IMR-90 (cell line): Measurements from ENCODE around the gene PSD. TPM values are rescaled to one million over a fixed set of nuclear protein-coding genes. Genes with fewer than 3 reads are reported as not detected.
A peak's percentile ranks its signal among the peaks of the same experiment; 100 is the strongest.

Experiments
- ATAC-seq: fragments of 200-7000 bp; cut with Tn5 transposase; 2 replicates; pipeline ENCODE4 v1.9.1; 2020; ENCODE audit warnings: low read depth, mild to moderate bottlenecking, moderate library complexity
- BruUV-seq: library from RNA; stranded (reverse); fragments of 400-500 nt; replicated peaks from 2 replicates; lab custom pipeline; 2021; lab: Mats Ljungman, UMichigan
- CTCF ChIA-PET: fragments of 300-600 bp; formaldehyde crosslinking; extraction: SDS; loops from one replicate; lab custom pipeline; 2021; ENCODE audit warnings: antibody characterized with exemption; lab: Yijun Ruan, JAX
- POLR2A ChIA-PET: fragments of 300-600 bp; sonication (Branson Sonifier 250); formaldehyde crosslinking; loops from one replicate; lab custom pipeline; 2022; ENCODE audit warnings: antibody characterized with exemption; ENCODE audit not compliant: unreplicated experiment; lab: Charles Lee
- DNase-seq: peaks from one replicate; pipeline ENCODE4 v3.0.0; 2013
- H2AFZ ChIP-seq: replicated peaks from 2 replicates; pipeline ENCODE3; 2013; ENCODE audit warnings: low read length, mild to moderate bottlenecking; ENCODE audit not compliant: poor library complexity
- H2AK5ac ChIP-seq: 2 replicates; pipeline ENCODE4 v1.6.1; 2013; ENCODE audit warnings: low read depth, low read length, inconsistent platforms
- H2AK9ac ChIP-seq: replicated peaks from 2 replicates; pipeline ENCODE3; 2013; ENCODE audit warnings: mild to moderate bottlenecking, low read depth, low read length, moderate library complexity; ENCODE audit not compliant: poor library complexity
- H2BK120ac ChIP-seq: 2 replicates; pipeline ENCODE4 v1.6.1; 2013; ENCODE audit warnings: low read depth, low read length, inconsistent platforms
- H2BK15ac ChIP-seq: 3 replicates; pipeline ENCODE4 v1.6.1; 2013; ENCODE audit warnings: low read depth, low read length, inconsistent platforms
- H2BK20ac ChIP-seq: 2 replicates; pipeline ENCODE4 v1.6.1; 2013; ENCODE audit warnings: low read depth, mild to moderate bottlenecking, inconsistent platforms, low read length, moderate library complexity
- H2BK5ac ChIP-seq: 2 replicates; pipeline ENCODE4 v1.6.1; 2013; ENCODE audit warnings: mild to moderate bottlenecking, low read depth, low read length, inconsistent platforms; ENCODE audit not compliant: poor library complexity, severe bottlenecking
- H3K14ac ChIP-seq: replicated peaks from 2 replicates; pipeline ENCODE4 v1.6.1; 2013; ENCODE audit warnings: low read depth, low read length, inconsistent platforms
- H3K18ac ChIP-seq: 2 replicates; pipeline ENCODE4 v1.6.1; 2013; ENCODE audit warnings: low read depth, low read length, control low read depth
- H3K23ac ChIP-seq: 2 replicates; pipeline ENCODE4 v1.6.1; 2013; ENCODE audit warnings: low read depth, low read length, inconsistent platforms
- H3K27ac ChIP-seq: 2 replicates; pipeline ENCODE4 v1.5.1; 2013; ENCODE audit warnings: mild to moderate bottlenecking, control low read depth, low read length; ENCODE audit not compliant: insufficient read depth
- H3K27me3 ChIP-seq: 2 replicates; pipeline ENCODE4 v1.6.1; 2013; ENCODE audit warnings: low read length; ENCODE audit not compliant: control insufficient read depth, insufficient read depth
- H3K36me3 ChIP-seq: 2 replicates; pipeline ENCODE4 v1.6.1; 2013; ENCODE audit warnings: low read length, mixed read lengths; ENCODE audit not compliant: control insufficient read depth, insufficient read depth
- H3K4ac ChIP-seq: 2 replicates; pipeline ENCODE4 v1.6.1; 2013; ENCODE audit warnings: low read depth, low read length, inconsistent platforms
- H3K4me1 ChIP-seq: 2 replicates; pipeline ENCODE4 v1.6.1; 2013; ENCODE audit warnings: low read length, mixed read lengths; ENCODE audit not compliant: control insufficient read depth, insufficient read depth
- H3K4me2 ChIP-seq: 2 replicates; pipeline ENCODE4 v1.6.1; 2013; ENCODE audit warnings: low read depth, mild to moderate bottlenecking, control low read depth, low read length, moderate library complexity
- H3K4me3 ChIP-seq: 2 replicates; pipeline ENCODE4 v1.5.1; 2013; ENCODE audit warnings: low read depth, mild to moderate bottlenecking, control low read depth, low read length, moderate library complexity; ENCODE audit not compliant: insufficient read depth
- H3K56ac ChIP-seq: 2 replicates; pipeline ENCODE4 v1.6.1; 2013; ENCODE audit warnings: low read length, inconsistent platforms; ENCODE audit not compliant: insufficient read depth; ENCODE audit errors: extremely low read depth
- H3K79me1 ChIP-seq, 2 experiments: 2 replicates each; pipeline ENCODE4 v1.6.1; 2013; ENCODE audit warnings: low read length in 2 of 2, inconsistent platforms in 1 of 2, low read depth in 1 of 2
- H3K9ac ChIP-seq: 2 replicates; pipeline ENCODE4 v1.6.1; 2013; ENCODE audit warnings: low read depth, low read length, control low read depth
- H3K9me1 ChIP-seq: 2 replicates; pipeline ENCODE4 v1.6.1; 2013; ENCODE audit warnings: low read length, inconsistent platforms; ENCODE audit not compliant: insufficient read depth
- H3K9me3 ChIP-seq: 2 replicates; pipeline ENCODE4 v1.6.1; 2013; ENCODE audit warnings: low read length; ENCODE audit not compliant: control insufficient read depth, insufficient read depth
- H4K20me1 ChIP-seq: 2 replicates; pipeline ENCODE4 v1.6.1; 2013; ENCODE audit warnings: low read length, inconsistent platforms; ENCODE audit not compliant: insufficient read depth
- H4K5ac ChIP-seq: 2 replicates; pipeline ENCODE4 v1.6.1; 2013; ENCODE audit warnings: mild to moderate bottlenecking, low read depth, low read length, control low read depth
- H4K8ac ChIP-seq, 2 experiments: 2 replicates each; pipeline ENCODE4 v1.6.1; 2013; ENCODE audit warnings: low read depth in 2 of 2, low read length in 2 of 2, control low read depth in 1 of 2, inconsistent platforms in 1 of 2
- H4K91ac ChIP-seq: 2 replicates; pipeline ENCODE4 v1.6.1; 2013; ENCODE audit warnings: low read depth, low read length, inconsistent platforms; ENCODE audit not compliant: insufficient read depth
- CEBPB ChIP-seq: IDR thresholded peaks from 2 replicates; pipeline ENCODE4 v1.6.1; 2012; ENCODE audit warnings: low read depth, low read length, improper control_type of control experiment
- FOS ChIP-seq: fragments of 150-350 bp; IDR thresholded peaks from 2 replicates; pipeline ENCODE4 v1.6.1; 2016; ENCODE audit warnings: low read depth, low read length
- MAZ ChIP-seq: IDR thresholded peaks from 2 replicates; pipeline ENCODE4 v1.6.1; 2012; ENCODE audit warnings: low read depth, mild to moderate bottlenecking, low read length, improper control_type of control experiment, moderate library complexity, borderline replicate concordance
- NFE2L2 ChIP-seq: fragments of 150-350 bp; IDR thresholded peaks from 2 replicates; pipeline ENCODE4 v1.6.1; 2016; ENCODE audit warnings: low read depth, mild to moderate bottlenecking, low read length
- RAD21 ChIP-seq: IDR thresholded peaks from 2 replicates; pipeline ENCODE4 v1.6.1; 2012; ENCODE audit warnings: low read length, improper control_type of control experiment
- USF2 ChIP-seq: fragments of 150-350 bp; IDR thresholded peaks from 2 replicates; pipeline ENCODE4 v1.6.1; 2017; ENCODE audit warnings: mild to moderate bottlenecking, antibody characterized with exemption, low read length, low read depth
- WGBS, 2 experiments: methylation state at CpG; one replicate each; pipeline versions ENCODE4 v1.1.5 to v1.1.7; 2013; ENCODE audit warnings: missing lambda C conversion rate in 2 of 2; ENCODE audit not compliant: insufficient read length in 1 of 2; ENCODE audit errors: extremely low coverage in 2 of 2; 5-methylcytosine and 5-hydroxymethylcytosine counted together
- dilution Hi-C: fragments of 300-500 bp; cut with HindIII; formaldehyde crosslinking; loops from one replicate; pipeline ENCODE4 v1.14.3; 2018; ENCODE audit warnings: low sequenced_read_pairs; ENCODE audit not compliant: unreplicated experiment
- in situ Hi-C: fragments of 300-500 bp; cut with MboI; formaldehyde crosslinking; loops from 3 replicates; pipeline ENCODE4 v1.14.3; 2019; ENCODE audit warnings: low sequenced_read_pairs, inconsistent platforms, mixed read lengths
- intact Hi-C: fragments of 100-400 bp; cut with micrococcal nuclease; formaldehyde crosslinking; loops from 2 replicates; pipeline ENCODE4 v1.10.0; 2022
- polyA plus RNA-seq, 3 experiments: library from polyadenylated mRNA; depleted of rRNA; stranded (reverse); fragments of >200 nt; gene quantifications; 2 replicates each; pipeline ENCODE4 v1.2.3, GENCODE V29; 2012; ENCODE audit warnings: low replicate concordance in 1 of 3
- total RNA-seq: library from RNA; depleted of rRNA; stranded (reverse); fragments of >200 nt; gene quantifications from 2 replicates; pipeline ENCODE4 v1.2.3, GENCODE V29; 2012
- TF ChIP-seq, protein P1 (sequence below): conservative IDR thresholded peaks from 2 replicates; pipeline ENCODE4 v1.5.1; 2012; ENCODE audit warnings: mild to moderate bottlenecking, low read depth, low read length, improper control_type of control experiment

Gene PSD
- total and polyA plus RNA-seq, 2 of the 4 experiments (the other 2 are of a cell fraction) = 2.0 to 4.4 TPM

- Histone ChIP-seq H3K9ac (0 out of 2 replicates have a peak overlapping the region, but pooled peaks have one; percentile 19), H3K56ac (no peak overlapping the region)
- peak; percentile 6; the same call in 1 of the 2 replicates for ATAC-seq
Measured at GRCh38 chr10:102434394-102435132, 16.0 kb upstream of the PSD start.

More at GRCh38 chr10:102434394-102435132, 16.0 kb upstream of the PSD start:
- peak overlapping the region; percentile 85 for H2AFZ ChIP-seq
- dilution Hi-C loops = no loop called here
- H3K23ac ChIP-seq = peak overlapping the region; percentile 49; the same call in 1 of the 2 replicates
- peak overlapping the region; percentile 48; the same call in 1 of the 2 replicates for H2AK5ac ChIP-seq
- peak overlapping the region; percentile 74; the same call in 1 of the 2 replicates for H2BK120ac ChIP-seq
- H3K4ac ChIP-seq = peak overlapping the region; percentile 66
- peak overlapping the region; percentile 93 for H4K5ac ChIP-seq
- intact Hi-C loops = no loop called here
- peak overlapping the region; percentile 57 for H2AK9ac ChIP-seq
- H2BK20ac ChIP-seq = peak overlapping the region; percentile 61
- POLR2A ChIA-PET = interaction anchor here (0.6 kb wide), 1 partner anchor 18 kb away, joined by 5 read pairs; no protein-coding TSS in a partner anchor
- peak overlapping the region; percentile 62 for H3K14ac ChIP-seq
- no peak for TF ChIP-seq RAD21
- TF ChIP-seq USF2 = no peak
- TF ChIP-seq CEBPB = peak; percentile 99
- TF ChIP-seq MAZ = no peak
- TF ChIP-seq, protein P1, sequence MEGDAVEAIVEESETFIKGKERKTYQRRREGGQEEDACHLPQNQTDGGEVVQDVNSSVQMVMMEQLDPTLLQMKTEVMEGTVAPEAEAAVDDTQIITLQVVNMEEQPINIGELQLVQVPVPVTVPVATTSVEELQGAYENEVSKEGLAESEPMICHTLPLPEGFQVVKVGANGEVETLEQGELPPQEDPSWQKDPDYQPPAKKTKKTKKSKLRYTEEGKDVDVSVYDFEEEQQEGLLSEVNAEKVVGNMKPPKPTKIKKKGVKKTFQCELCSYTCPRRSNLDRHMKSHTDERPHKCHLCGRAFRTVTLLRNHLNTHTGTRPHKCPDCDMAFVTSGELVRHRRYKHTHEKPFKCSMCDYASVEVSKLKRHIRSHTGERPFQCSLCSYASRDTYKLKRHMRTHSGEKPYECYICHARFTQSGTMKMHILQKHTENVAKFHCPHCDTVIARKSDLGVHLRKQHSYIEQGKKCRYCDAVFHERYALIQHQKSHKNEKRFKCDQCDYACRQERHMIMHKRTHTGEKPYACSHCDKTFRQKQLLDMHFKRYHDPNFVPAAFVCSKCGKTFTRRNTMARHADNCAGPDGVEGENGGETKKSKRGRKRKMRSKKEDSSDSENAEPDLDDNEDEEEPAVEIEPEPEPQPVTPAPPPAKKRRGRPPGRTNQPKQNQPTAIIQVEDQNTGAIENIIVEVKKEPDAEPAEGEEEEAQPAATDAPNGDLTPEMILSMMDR = no peak
- TF ChIP-seq NFE2L2 = no peak
- peak; percentile 38; the same call in 1 of the 2 replicates for TF ChIP-seq FOS
- H3K36me3 ChIP-seq = no peaks in the 10 kb centered on the region
- H3K4me1 ChIP-seq = peaks cover 13% of the 10 kb centered on the region
- H3K18ac ChIP-seq = peak overlapping the region; percentile 69
- H3K9me1 ChIP-seq = peaks cover 5% of the 10 kb centered on the region; the same call in 1 of the 2 replicates
- no peak overlapping the region for H3K4me3 ChIP-seq
- H3K79me1 ChIP-seq = peaks cover 6 to 18% of the 10 kb centered on the region in 2 experiments; a peak in 3 of 4 replicates
- peak overlapping the region; percentile 61; the same call in 1 of the 2 replicates for H4K91ac ChIP-seq
- BruUV-seq = no TSS peak
- H3K27ac ChIP-seq = peak overlapping the region; percentile 28; the same call in 1 of the 2 replicates
- WGBS, 2 experiments = no CpG with 5 or more reads among the region's 9 CpGs
- H3K4me2 ChIP-seq = 0 out of 2 replicates have a peak overlapping the region, but pooled peaks have one; percentile 11
- H2BK15ac ChIP-seq = peak overlapping the region; percentile 61; the same call in 2 of the 3 replicates
- DNase-seq = peak; percentile 64
- no peaks in the 10 kb centered on the region for H4K20me1 ChIP-seq
- CTCF ChIA-PET = no interaction called here
- H3K9me3 ChIP-seq = no peaks in the 10 kb centered on the region
- H3K27me3 ChIP-seq = no peaks in the 10 kb centered on the region
- in situ Hi-C loops = no loop called here
- H2BK5ac ChIP-seq = peak overlapping the region; percentile 7
- peak overlapping the region; percentile 34 to 94 for H4K8ac ChIP-seq
